ENCODE data around the gene SRMS.

DNA sequence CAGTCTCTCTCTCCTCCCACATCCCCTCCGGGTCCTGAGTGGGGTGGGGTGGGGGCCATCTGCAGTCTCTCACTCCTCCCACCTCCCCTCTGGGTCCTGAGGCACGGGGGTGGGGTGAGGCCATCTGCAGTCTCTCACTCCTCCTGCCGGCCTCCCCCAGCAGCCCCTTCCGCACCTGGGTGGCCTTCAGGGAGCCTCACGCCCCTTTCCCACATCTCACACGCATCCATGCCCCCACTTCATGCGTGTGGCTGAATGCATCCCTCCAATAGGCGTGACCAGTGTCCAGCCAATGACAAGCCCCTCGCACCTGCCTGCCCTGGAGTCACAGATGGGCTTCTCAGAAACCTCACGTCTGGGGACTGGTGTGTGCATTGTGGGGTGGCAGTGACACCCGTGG lies 993 bp upstream of the SRMS start:
- TF ChIP-seq, protein P1, sequence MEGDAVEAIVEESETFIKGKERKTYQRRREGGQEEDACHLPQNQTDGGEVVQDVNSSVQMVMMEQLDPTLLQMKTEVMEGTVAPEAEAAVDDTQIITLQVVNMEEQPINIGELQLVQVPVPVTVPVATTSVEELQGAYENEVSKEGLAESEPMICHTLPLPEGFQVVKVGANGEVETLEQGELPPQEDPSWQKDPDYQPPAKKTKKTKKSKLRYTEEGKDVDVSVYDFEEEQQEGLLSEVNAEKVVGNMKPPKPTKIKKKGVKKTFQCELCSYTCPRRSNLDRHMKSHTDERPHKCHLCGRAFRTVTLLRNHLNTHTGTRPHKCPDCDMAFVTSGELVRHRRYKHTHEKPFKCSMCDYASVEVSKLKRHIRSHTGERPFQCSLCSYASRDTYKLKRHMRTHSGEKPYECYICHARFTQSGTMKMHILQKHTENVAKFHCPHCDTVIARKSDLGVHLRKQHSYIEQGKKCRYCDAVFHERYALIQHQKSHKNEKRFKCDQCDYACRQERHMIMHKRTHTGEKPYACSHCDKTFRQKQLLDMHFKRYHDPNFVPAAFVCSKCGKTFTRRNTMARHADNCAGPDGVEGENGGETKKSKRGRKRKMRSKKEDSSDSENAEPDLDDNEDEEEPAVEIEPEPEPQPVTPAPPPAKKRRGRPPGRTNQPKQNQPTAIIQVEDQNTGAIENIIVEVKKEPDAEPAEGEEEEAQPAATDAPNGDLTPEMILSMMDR (IDR thresholded peaks at IDR 0.05) = no peak
- TF ChIP-seq POLR2A (IDR thresholded peaks at IDR 0.05) (no peak), EP300 (IDR thresholded peaks at IDR 0.05) (no peak)
